ENCODE data around the gene RASL10B.
"Not testable (repeated sequence)": the region's sequence is repeated elsewhere in the genome, so short reads cannot be mapped to it uniquely, and the experiment has no call there.

The RASL10B gene

GRCh38 chr17:35731239-35731916, at the start of gene RASL10B:
Gene RASL10B, plus strand, starts transcription at chr17:35731639. Its CDS starts 3,546 bp downstream, at chr17:35735185.
- no peak for DNase-seq

GRCh38 chr17:35683591-35683990, 47.8 kb upstream of the RASL10B start:
- DNase-seq = no peak

GRCh38 chr17:35684055-35684802, 47.2 kb upstream of the RASL10B start:
- DNase-seq = no peak

GRCh38 chr17:35692512-35693210, 38.8 kb upstream of the RASL10B start:
- DNase-seq = no peak

- no peak for DNase-seq
Measured at GRCh38 chr17:35693662-35694061, 37.8 kb upstream of the RASL10B start.

- no peak for DNase-seq
Measured at GRCh38 chr17:35694906-35695305, 36.5 kb upstream of the RASL10B start.

- no peak for DNase-seq
Measured at GRCh38 chr17:35695613-35696012, 35.8 kb upstream of the RASL10B start.

GRCh38 chr17:35698800-35699199, 32.6 kb upstream of the RASL10B start:
- no peak for DNase-seq

- DNase-seq = no peak
Measured at GRCh38 chr17:35700150-35700549, 31.3 kb upstream of the RASL10B start.

- no peak for DNase-seq
Measured at GRCh38 chr17:35701491-35701890, 29.9 kb upstream of the RASL10B start.

- not testable (repeated sequence) for DNase-seq
Measured at GRCh38 chr17:35703308-35703707, 28.1 kb upstream of the RASL10B start.

- no peak for DNase-seq
Measured at GRCh38 chr17:35705230-35705629, 26.2 kb upstream of the RASL10B start.

- DNase-seq = no peak
Measured at GRCh38 chr17:35705705-35706104, 25.7 kb upstream of the RASL10B start.

GRCh38 chr17:35708149-35708548, 23.3 kb upstream of the RASL10B start:
- DNase-seq = no peak

GRCh38 chr17:35708951-35709350, 22.5 kb upstream of the RASL10B start:
- DNase-seq = no peak

- no peak for DNase-seq
Measured at GRCh38 chr17:35709874-35710273, 21.6 kb upstream of the RASL10B start.

GRCh38 chr17:35710950-35711349, 20.5 kb upstream of the RASL10B start:
- no peak for DNase-seq

- DNase-seq = no peak
Measured at GRCh38 chr17:35713069-35713728, 18.2 kb upstream of the RASL10B start.

GRCh38 chr17:35714988-35715387, 16.5 kb upstream of the RASL10B start:
- DNase-seq = no peak

GRCh38 chr17:35715416-35715815, 16.0 kb upstream of the RASL10B start:
- DNase-seq = no peak

GRCh38 chr17:35716173-35716572, 15.3 kb upstream of the RASL10B start:
- DNase-seq = no peak

- DNase-seq = no peak
Measured at GRCh38 chr17:35716897-35717465, 14.5 kb upstream of the RASL10B start.

- DNase-seq = no peak
Measured at GRCh38 chr17:35717475-35717874, 14.0 kb upstream of the RASL10B start.
